HepG2 (cell line): ENCODE results near the gene OR6C2. TPM values are rescaled to one million over a fixed set of nuclear protein-coding genes. Genes with fewer than 3 reads are reported as not detected.
"Not testable (repeated sequence)": the region's sequence is repeated elsewhere in the genome, so short reads cannot be mapped to it uniquely, and the experiment has no call there.

Experiments
- ATAC-seq: fragments of 200-7000 bp; cut with Tn5 transposase; 3 replicates; pipeline ENCODE4 v1.9.1; 2020; ENCODE audit warnings: mild to moderate bottlenecking, moderate library complexity
- BruUV-seq: library from RNA; stranded (reverse); fragments of 400-500 nt; replicated peaks from 2 replicates; lab custom pipeline; 2021; lab: Mats Ljungman, UMichigan
- CTCF ChIA-PET: fragments of 300-600 bp; formaldehyde crosslinking; extraction: SDS; loops from one replicate; lab custom pipeline; 2021; ENCODE audit warnings: low total read pairs, inconsistent platforms, low intra/inter-chr PET ratio; lab: Yijun Ruan, JAX
- POLR2A ChIA-PET: fragments of 350-600 bp; sonication (Branson Sonifier 250); formaldehyde crosslinking; loops from one replicate; lab custom pipeline; 2020; ENCODE audit warnings: antibody characterized with exemption, inconsistent platforms; lab: Yijun Ruan, JAX
- DNase-seq: peaks from one replicate; pipeline ENCODE4 v3.0.0-alpha.2; 2015; ENCODE audit warnings: low spot score
- FAIRE-seq: peaks from 3 replicates; lab custom pipeline; 2011; peaks lifted over from hg19 to GRCh38; lab: Jason Lieb, UNC
- H2AFZ ChIP-seq: one replicate; pipeline ENCODE4 v1.6.1; 2011; ENCODE audit warnings: low read length, inconsistent platforms
- H3K27ac ChIP-seq: fragments of 300-600 bp; 3 replicates; pipeline ENCODE4 v1.8.0; 2011; ENCODE audit warnings: mixed run types, mild to moderate bottlenecking, mixed read lengths, low read length, inconsistent platforms; ENCODE audit not compliant: insufficient read depth; ENCODE audit errors: extremely low read length
- H3K27me3 ChIP-seq, 2 experiments: fragments of 200-600 bp in 1 of 2; 2 replicates in 1 of 2; 3 replicates in 1 of 2; pipeline versions ENCODE4 v1.6.0 to v1.8.0; 2011; ENCODE audit warnings: low read length in 2 of 2, mild to moderate bottlenecking in 2 of 2, moderate library complexity in 2 of 2, inconsistent platforms in 1 of 2; ENCODE audit not compliant: insufficient read depth in 2 of 2, control insufficient read depth in 1 of 2
- H3K36me3 ChIP-seq, 2 experiments: fragments of 200-600 bp in 1 of 2; replicated peaks in 1 of 2; 2 replicates in 1 of 2; 3 replicates in 1 of 2; pipeline versions ENCODE4 v1.5.1 to v1.8.0; 2011; ENCODE audit warnings: low read length in 2 of 2, inconsistent platforms in 1 of 2; ENCODE audit not compliant: insufficient read depth in 2 of 2, control insufficient read depth in 1 of 2
- H3K4me1 ChIP-seq: 2 replicates; pipeline ENCODE4 v1.5.1; 2012; ENCODE audit warnings: low read length, inconsistent platforms; ENCODE audit not compliant: insufficient read depth
- H3K4me2 ChIP-seq: 2 replicates; pipeline ENCODE4 v1.6.0; 2011; ENCODE audit warnings: low read depth, low read length, inconsistent platforms
- H3K4me3 ChIP-seq, 3 experiments: fragments of 200-600 bp in 1 of 3; sonication (generic), shearing (Covaris generic) in 1 of 3; replicated peaks in 1 of 3; 2 replicates each; pipeline ENCODE4 v1.5.1; 2011 to 2016; ENCODE audit warnings: low read length in 3 of 3, inconsistent platforms in 2 of 3, low read depth in 2 of 3, mild to moderate bottlenecking in 2 of 3, control low read depth in 1 of 3, mixed read lengths in 1 of 3; ENCODE audit not compliant: insufficient read depth in 1 of 3
- H3K79me2 ChIP-seq: one replicate; pipeline ENCODE4 v1.6.1; 2011; ENCODE audit warnings: low read length, inconsistent platforms; ENCODE audit not compliant: insufficient read depth
- H3K9ac ChIP-seq: 2 replicates; pipeline ENCODE4 v1.6.0; 2011; ENCODE audit warnings: mild to moderate bottlenecking, low read depth, low read length, inconsistent platforms; ENCODE audit not compliant: insufficient read depth
- H3K9me3 ChIP-seq: 2 replicates; pipeline ENCODE4 v1.5.1; 2012; ENCODE audit warnings: mild to moderate bottlenecking, low read length
- H4K20me1 ChIP-seq: 2 replicates; pipeline ENCODE4 v1.6.0; 2011; ENCODE audit warnings: inconsistent platforms, mild to moderate bottlenecking, low read length, moderate library complexity; ENCODE audit not compliant: insufficient read depth
- MAFK ChIP-seq, 2 experiments: IDR thresholded peaks in 1 of 2; conservative IDR thresholded peaks in 1 of 2; 2 replicates each; pipeline ENCODE4 v1.6.1; 2011; ENCODE audit warnings: improper control_type of control experiment in 2 of 2, low read length in 2 of 2
- MIER3 ChIP-seq: IDR thresholded peaks from 2 replicates; pipeline ENCODE4 v1.6.1; 2016; ENCODE audit warnings: missing compliant biosample characterization, borderline replicate concordance
- MXD3 ChIP-seq: IDR thresholded peaks from 2 replicates; pipeline ENCODE4 v1.6.1; 2016; ENCODE audit warnings: mild to moderate bottlenecking, missing biosample characterization, missing genetic modification reagents
- NKX3-1 ChIP-seq: sonication (generic); formaldehyde crosslinking; IDR thresholded peaks from 2 replicates; pipeline ENCODE4 v1.5.0; 2020; ENCODE audit warnings: missing genetic modification reagents
- PCBP2 ChIP-seq: fragments of 200-400 bp; formaldehyde crosslinking; optimal IDR thresholded peaks from 2 replicates; pipeline ENCODE3; 2018; ENCODE audit warnings: low read length, low read depth; ENCODE audit not compliant: poor library complexity, severe bottlenecking
- SALL2 ChIP-seq: sonication (generic); formaldehyde crosslinking; IDR thresholded peaks from 2 replicates; pipeline ENCODE4 v1.8.1; 2023; ENCODE audit warnings: mild to moderate bottlenecking, missing genetic modification reagents, inconsistent platforms
- SETDB1 ChIP-seq: sonication (generic); formaldehyde crosslinking; IDR thresholded peaks from 2 replicates; pipeline ENCODE4 v1.5.1; 2020; ENCODE audit warnings: missing genetic modification reagents, mild to moderate bottlenecking, borderline replicate concordance
- ZNF256 ChIP-seq: sonication (generic); formaldehyde crosslinking; conservative IDR thresholded peaks from 2 replicates; pipeline ENCODE4 v1.4.0; 2020; ENCODE audit warnings: missing genetic modification reagents
- ZNF383 ChIP-seq: sonication (generic); formaldehyde crosslinking; IDR thresholded peaks from 2 replicates; pipeline ENCODE4 v1.4.0; 2020; ENCODE audit warnings: missing genetic modification reagents, mild to moderate bottlenecking, borderline replicate concordance
- ZNF598 ChIP-seq: sonication (generic); formaldehyde crosslinking; IDR thresholded peaks from 2 replicates; pipeline ENCODE4 v1.5.1; 2020; ENCODE audit warnings: mild to moderate bottlenecking, missing genetic modification reagents, borderline replicate concordance
- WGBS: methylation state at CpG from one replicate; pipeline ENCODE4 v1.1.6; 2017; ENCODE audit warnings: low lambda C conversion rate; 5-methylcytosine and 5-hydroxymethylcytosine counted together
- in situ Hi-C: cut with HindIII; loops from 2 replicates; pipeline ENCODE4 v1.10.0; 2017; ENCODE audit warnings: low pct_unique_long_range_greater_than_20kb; ENCODE audit not compliant: extremely low pct_ligation_motif_present
- intact Hi-C: fragments of 100-400 bp; cut with micrococcal nuclease; formaldehyde crosslinking; loops from one replicate; pipeline ENCODE4 v1.10.0; 2022; ENCODE audit not compliant: unreplicated experiment
- polyA plus RNA-seq, 8 experiments: library from polyadenylated mRNA; depleted of rRNA in 3 of 8; stranded (reverse) in 7 of 8; unstranded in 1 of 8; fragments of >200 nt; fragmentation: Illumina TruSeq in 4 of 8; extraction: Trizol in 4 of 8; gene quantifications; 2 replicates each; pipeline versions ENCODE4 v1.2.1 to v1.2.3, GENCODE V29; 2011 to 2016; ENCODE audit warnings: low read depth in 4 of 8, missing spikeins in 1 of 8, mixed read lengths in 1 of 8; ENCODE audit not compliant: insufficient read depth in 1 of 8
- total RNA-seq, 5 experiments: library from RNA; depleted of rRNA; stranded (reverse); fragments of >200 nt; fragmentation: Illumina TruSeq; extraction: Trizol; gene quantifications; 2 replicates each; pipeline ENCODE4 v1.2.3, GENCODE V29; 2016; ENCODE audit warnings: low read depth in 1 of 5

Gene OR6C2
- total and polyA plus RNA-seq, 2 of the 13 experiments (the other 11 are each of a cell fraction or from before 2014, with no cell fraction given), result not detected

- H3K27ac ChIP-seq, ATAC-seq, H4K20me1 ChIP-seq, H3K27me3 ChIP-seq, H3K9me3 ChIP-seq, H2AFZ ChIP-seq, BruUV-seq, DNase-seq, H3K79me2 ChIP-seq, H3K4me1 ChIP-seq, FAIRE-seq, H3K36me3 ChIP-seq, CTCF ChIA-PET, POLR2A ChIA-PET, H3K9ac ChIP-seq, intact Hi-C loops, H3K4me2 ChIP-seq, H3K4me3 ChIP-seq: not testable (repeated sequence)
- in situ Hi-C loops, result loop anchor here (25.0 kb wide), 1 partner anchor 254 kb away; no protein-coding TSS in a partner anchor
- 30% methylated on average over 5 of the region's 5 CpGs for WGBS
Observed at GRCh38 chr12:55441233-55441632, 2.6 kb upstream of the OR6C2 start.

- FAIRE-seq (no peak), ATAC-seq (no peak), DNase-seq (no peak)
- no peak overlapping the region for H3K4me2 ChIP-seq
- no peak overlapping the region for H3K27ac ChIP-seq
- H3K27me3 ChIP-seq, result no peaks in the 10 kb centered on the region
- H3K9me3 ChIP-seq, result peaks cover 4% of the 10 kb centered on the region; the same call in 1 of the 2 replicates
- intact Hi-C loops, result loop anchor here (5.0 kb wide), 1 partner anchor 57 kb away; no protein-coding TSS in a partner anchor
- no peaks in the 10 kb centered on the region for H3K36me3 ChIP-seq
- H3K4me3 ChIP-seq, result no peak overlapping the region
- no peak overlapping the region for H3K9ac ChIP-seq
- H3K79me2 ChIP-seq, result no peaks in the 10 kb centered on the region
- in situ Hi-C loops, result loop anchor here (5.0 to 25.0 kb wide), 2 partner anchors 172 to 258 kb away; no protein-coding TSS in a partner anchor
- no peak overlapping the region for H2AFZ ChIP-seq
- POLR2A ChIA-PET, result no interaction called here
- CTCF ChIA-PET, result interaction anchor here (1.8 kb wide), 1 partner anchor 174 kb away, joined by 28 read pairs; no protein-coding TSS in a partner anchor
- H3K4me1 ChIP-seq, result 0 out of 2 replicates have a peak, but pooled peaks cover 3% of the 10 kb centered on the region
- no peaks in the 10 kb centered on the region for H4K20me1 ChIP-seq
- no TSS peak for BruUV-seq
- TF ChIP-seq SETDB1 (CRISPR knock-in tag), result no peak
- no peak for TF ChIP-seq SALL2 (CRISPR knock-in tag)
- no peak for TF ChIP-seq ZNF383 (CRISPR knock-in tag)
- TF ChIP-seq ZNF256 (CRISPR knock-in tag), result no peak
- TF ChIP-seq ZNF598, result no peak
- no peak for TF ChIP-seq MIER3 (CRISPR knock-in tag)
- TF ChIP-seq NKX3-1, result no peak
- TF ChIP-seq PCBP2, result no peak
- TF ChIP-seq MXD3 (CRISPR knock-in tag), result no peak
- no peak for TF ChIP-seq MAFK (conservative IDR thresholded peaks at IDR 0.05 in 1 of 2, IDR thresholded peaks at IDR 0.05 in 1 of 2; ENCODE audit: low read length in 2 of 2)
- 98% methylated on average over 1 of the region's 1 CpG for WGBS
Observed at GRCh38 chr12:55445357-55445756, 1.5 kb downstream of the OR6C2 start.
